HL-60 (cell line): ENCODE data around the gene PLBD2.

Experiments used
- DNase-seq, 2 experiments: peaks; one replicate each; pipeline ENCODE4 v3.0.0-alpha.2; 2010 to 2020; ENCODE audit warnings: low read depth in 1 of 2, low spot score in 1 of 2
- H3K27ac ChIP-seq: fragments of 250-450 bp; sonication (Bioruptor Pico); replicated peaks from 2 replicates; pipeline ENCODE4 v1.5.1; 2020; ENCODE audit warnings: mild to moderate bottlenecking, moderate library complexity
- H3K27me3 ChIP-seq: fragments of 250-450 bp; sonication (Bioruptor Pico); 2 replicates; pipeline ENCODE4 v1.5.1; 2021; ENCODE audit warnings: mild to moderate bottlenecking, moderate library complexity; ENCODE audit not compliant: insufficient read depth, poor library complexity, severe bottlenecking
- H3K4me3 ChIP-seq: replicated peaks from 2 replicates; pipeline ENCODE4 v1.5.1; 2011; ENCODE audit warnings: mild to moderate bottlenecking, control low read depth, low read length; ENCODE audit not compliant: insufficient read depth
- GABPA ChIP-seq: IDR thresholded peaks from 2 replicates; pipeline ENCODE4 v1.6.1; 2012; ENCODE audit warnings: low read depth
- POLR2AphosphoS5 ChIP-seq: IDR thresholded peaks from 2 replicates; pipeline ENCODE4 v1.6.1; 2012; ENCODE audit warnings: low read depth
- REST ChIP-seq: IDR thresholded peaks from 2 replicates; pipeline ENCODE4 v1.6.1; 2012; ENCODE audit warnings: low read depth; ENCODE audit not compliant: insufficient replicate concordance
- SPI1 ChIP-seq: IDR thresholded peaks from 2 replicates; pipeline ENCODE4 v1.6.1; 2012; ENCODE audit warnings: low read depth, mild to moderate bottlenecking, borderline replicate concordance
- TF ChIP-seq, protein P1 (sequence below): IDR thresholded peaks from one replicate; pipeline ENCODE4 v1.5.1; 2011; ENCODE audit warnings: low read length, control low read depth, inconsistent platforms; ENCODE audit not compliant: insufficient read depth

The PLBD2 gene

DNA sequence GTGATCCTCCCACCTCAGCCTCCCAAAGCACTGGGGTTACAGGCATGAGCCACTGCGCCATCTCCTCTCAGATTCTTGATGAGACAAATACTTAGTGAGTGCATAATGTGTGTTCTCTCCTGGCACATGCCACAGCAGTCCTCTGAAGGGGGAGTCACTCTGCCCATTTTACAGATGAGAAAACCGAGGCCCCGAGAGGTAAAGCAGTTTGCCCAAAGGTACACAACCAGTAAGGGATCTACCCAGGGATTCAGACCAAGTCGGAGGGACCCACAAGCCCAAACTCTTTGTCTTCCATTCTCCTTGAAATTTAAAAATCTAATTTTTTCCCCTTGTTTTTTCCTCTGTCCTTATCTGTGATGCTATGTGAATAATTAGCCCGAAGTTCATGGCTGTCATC is 6.3 kb downstream of the PLBD2 start:
- Histone ChIP-seq H3K27me3 (no peaks in the 10 kb centered on the region), H3K4me3 (no peak overlapping the region), H3K27ac (no peak overlapping the region)
- no peak for DNase-seq
- no peak for TF ChIP-seq POLR2AphosphoS5
- no peak for TF ChIP-seq REST
- no peak for TF ChIP-seq SPI1
- TF ChIP-seq GABPA, result no peak
- TF ChIP-seq, protein P1, sequence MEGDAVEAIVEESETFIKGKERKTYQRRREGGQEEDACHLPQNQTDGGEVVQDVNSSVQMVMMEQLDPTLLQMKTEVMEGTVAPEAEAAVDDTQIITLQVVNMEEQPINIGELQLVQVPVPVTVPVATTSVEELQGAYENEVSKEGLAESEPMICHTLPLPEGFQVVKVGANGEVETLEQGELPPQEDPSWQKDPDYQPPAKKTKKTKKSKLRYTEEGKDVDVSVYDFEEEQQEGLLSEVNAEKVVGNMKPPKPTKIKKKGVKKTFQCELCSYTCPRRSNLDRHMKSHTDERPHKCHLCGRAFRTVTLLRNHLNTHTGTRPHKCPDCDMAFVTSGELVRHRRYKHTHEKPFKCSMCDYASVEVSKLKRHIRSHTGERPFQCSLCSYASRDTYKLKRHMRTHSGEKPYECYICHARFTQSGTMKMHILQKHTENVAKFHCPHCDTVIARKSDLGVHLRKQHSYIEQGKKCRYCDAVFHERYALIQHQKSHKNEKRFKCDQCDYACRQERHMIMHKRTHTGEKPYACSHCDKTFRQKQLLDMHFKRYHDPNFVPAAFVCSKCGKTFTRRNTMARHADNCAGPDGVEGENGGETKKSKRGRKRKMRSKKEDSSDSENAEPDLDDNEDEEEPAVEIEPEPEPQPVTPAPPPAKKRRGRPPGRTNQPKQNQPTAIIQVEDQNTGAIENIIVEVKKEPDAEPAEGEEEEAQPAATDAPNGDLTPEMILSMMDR, result no peak

DNA sequence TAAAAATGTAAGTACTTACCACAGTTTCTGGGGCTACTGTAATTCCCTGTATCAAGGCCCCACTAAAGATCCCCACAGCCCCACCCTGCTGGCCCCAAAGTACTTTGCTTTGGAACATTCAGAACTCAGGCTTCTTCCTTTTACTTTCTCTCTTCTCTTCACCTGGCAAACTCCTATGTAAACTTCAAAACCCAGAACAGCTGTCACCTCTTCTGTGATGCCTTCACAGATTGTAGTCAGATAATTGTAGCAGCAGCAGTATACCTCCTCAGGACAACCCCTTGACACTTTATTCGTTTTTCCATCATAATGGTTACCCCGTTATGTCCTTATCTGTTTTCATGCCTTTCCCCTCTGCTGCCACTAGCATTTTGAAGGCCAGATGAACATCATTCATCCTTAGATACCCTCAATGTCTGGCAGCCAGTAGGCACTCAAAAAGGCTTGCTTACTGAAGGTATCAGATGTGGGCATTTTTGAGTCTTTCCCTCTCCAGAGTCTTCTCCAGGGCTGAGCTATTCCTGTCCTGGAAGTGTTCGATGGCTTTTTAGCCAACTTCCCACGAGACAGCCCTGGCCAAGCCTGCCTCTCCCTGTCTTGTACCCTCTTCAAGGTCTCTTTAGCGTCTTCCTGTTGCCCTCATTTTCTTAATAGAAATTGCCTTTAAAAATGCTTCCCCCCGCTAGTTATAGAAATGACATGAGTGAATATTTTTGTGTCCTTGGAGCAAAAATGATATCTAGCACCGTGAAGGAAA is 7.4 kb downstream of the PLBD2 start:
- DNase-seq, result no peak
- H3K27ac ChIP-seq, result no peak overlapping the region
- no peak overlapping the region for H3K4me3 ChIP-seq
- no peaks in the 10 kb centered on the region for H3K27me3 ChIP-seq
- TF ChIP-seq, protein P1, result no peak
- TF ChIP-seq GABPA (no peak), SPI1 (no peak), POLR2AphosphoS5 (no peak), REST (no peak)

- Histone ChIP-seq H3K27me3 (no peaks in the 10 kb centered on the region), H3K4me3 (no peak overlapping the region), H3K27ac (no peak overlapping the region)
- TF ChIP-seq SPI1 (no peak), GABPA (no peak), POLR2AphosphoS5 (no peak), REST (no peak)
- TF ChIP-seq, protein P1, result no peak
- no peak for DNase-seq
Measured at GRCh38 chr12:113366827-113367226, 8.4 kb downstream of the PLBD2 start.
